WTC11 (cell line): Measurements from ENCODE around the gene COL4A6. TPM values are rescaled to one million over a fixed set of nuclear protein-coding genes. Genes with fewer than 3 reads are reported as not detected.

Experiments used
- ATAC-seq: fragments of 200-7000 bp; cut with Tn5 transposase; 2 replicates; pipeline ENCODE4 v1.10.0; 2021; ENCODE audit warnings: mild to moderate bottlenecking, moderate library complexity
- CTCF ChIA-PET: fragments of 300-600 bp; sonication (Branson Sonifier 250); formaldehyde crosslinking; loops from one replicate; lab custom pipeline; 2021; ENCODE audit warnings: antibody characterized with exemption; lab: Charles Lee
- POLR2A ChIA-PET: fragments of 350-600 bp; sonication (Branson Sonifier 250); formaldehyde crosslinking; loops from one replicate; lab custom pipeline; 2021; ENCODE audit warnings: antibody characterized with exemption; lab: Charles Lee
- DNase-seq: peaks from one replicate; pipeline ENCODE4 v3.0.0; 2021; ENCODE audit warnings: low spot score
- H3K27ac Mint-ChIP-seq: 2 replicates; pipeline ENCODE4 v1.8.0; 2021; ENCODE audit warnings: mixed read lengths
- H3K27me3 Mint-ChIP-seq: 2 replicates; pipeline ENCODE4 v1.8.0; 2021; ENCODE audit warnings: low read depth, mild to moderate bottlenecking, moderate library complexity, mixed read lengths
- H3K36me3 Mint-ChIP-seq: 2 replicates; pipeline ENCODE4 v1.8.0; 2021; ENCODE audit warnings: mixed read lengths
- H3K4me1 Mint-ChIP-seq: 2 replicates; pipeline ENCODE4 v1.8.0; 2022; ENCODE audit warnings: mixed read lengths
- H3K4me3 Mint-ChIP-seq: 2 replicates; pipeline ENCODE4 v1.8.0; 2021; ENCODE audit warnings: mild to moderate bottlenecking, moderate library complexity, mixed read lengths
- H3K9me3 Mint-ChIP-seq: 2 replicates; pipeline ENCODE4 v1.8.0; 2021; ENCODE audit warnings: mixed read lengths
- ARID4B ChIP-seq: sonication (generic); formaldehyde crosslinking; IDR thresholded peaks from 2 replicates; pipeline ENCODE4 v1.8.0; 2023; ENCODE audit warnings: missing genetic modification reagents, mild to moderate bottlenecking, borderline replicate concordance
- CDX4 ChIP-seq: fragments of 250-450 bp; sonication (Bioruptor Pico); IDR thresholded peaks from 2 replicates; pipeline ENCODE4 v1.9.0; 2021; ENCODE audit warnings: moderate library complexity, mild to moderate bottlenecking, inconsistent platforms, borderline replicate concordance
- ELF4 ChIP-seq: sonication (generic); formaldehyde crosslinking; IDR thresholded peaks from 2 replicates; pipeline ENCODE4 v1.8.1; 2022; ENCODE audit warnings: low read depth, mild to moderate bottlenecking, moderate library complexity, missing genetic modification reagents
- FOXK1 ChIP-seq: sonication (generic); formaldehyde crosslinking; IDR thresholded peaks from 2 replicates; pipeline ENCODE4 v1.8.0; 2022; ENCODE audit warnings: mild to moderate bottlenecking, moderate library complexity, missing genetic modification reagents
- JAZF1 ChIP-seq: fragments of 250-450 bp; sonication (Bioruptor Pico); IDR thresholded peaks from 2 replicates; pipeline ENCODE4 v1.9.0; 2021; ENCODE audit warnings: moderate library complexity, mild to moderate bottlenecking, inconsistent platforms
- KAT7 ChIP-seq: sonication (generic); formaldehyde crosslinking; IDR thresholded peaks from 2 replicates; pipeline ENCODE4 v1.8.1; 2023; ENCODE audit warnings: missing genetic modification reagents, mild to moderate bottlenecking, borderline replicate concordance
- NFYB ChIP-seq: sonication (generic); formaldehyde crosslinking; conservative IDR thresholded peaks from 2 replicates; pipeline ENCODE4 v1.8.0; 2022; ENCODE audit warnings: low read depth, missing genetic modification reagents
- ZBTB43 ChIP-seq: sonication (generic); formaldehyde crosslinking; IDR thresholded peaks from 2 replicates; pipeline ENCODE4 v1.8.1; 2023; ENCODE audit warnings: mild to moderate bottlenecking, missing genetic modification reagents
- ZNF317 ChIP-seq: sonication (generic); formaldehyde crosslinking; IDR thresholded peaks from 2 replicates; pipeline ENCODE4 v1.8.1; 2023; ENCODE audit warnings: low read depth, mild to moderate bottlenecking, moderate library complexity, missing genetic modification reagents, borderline replicate concordance
- ZNF416 ChIP-seq: fragments of 250-450 bp; sonication (Bioruptor Pico); IDR thresholded peaks from 2 replicates; pipeline ENCODE4 v1.9.0; 2021; ENCODE audit warnings: mild to moderate bottlenecking, inconsistent platforms
- ZNF423 ChIP-seq: fragments of 250-450 bp; sonication (Bioruptor Pico); IDR thresholded peaks from 2 replicates; pipeline ENCODE4 v2.1.2; 2022; ENCODE audit warnings: mild to moderate bottlenecking, moderate library complexity
- total RNA-seq: library from RNA; stranded (reverse); gene quantifications from 3 replicates; pipeline ENCODE4 v1.2.3, GENCODE V29; 2021
- TF ChIP-seq, protein P1 (sequence below): sonication (generic); formaldehyde crosslinking; IDR thresholded peaks from 2 replicates; pipeline ENCODE4 v1.8.1; 2022; ENCODE audit warnings: mild to moderate bottlenecking, moderate library complexity, missing genetic modification reagents
- TF ChIP-seq, protein P2 (sequence below): sonication (generic); formaldehyde crosslinking; IDR thresholded peaks from 2 replicates; pipeline ENCODE4 v1.8.1; 2023; ENCODE audit warnings: mild to moderate bottlenecking, missing genetic modification reagents, borderline replicate concordance
- TF ChIP-seq, protein P3 (sequence below): sonication (generic); formaldehyde crosslinking; IDR thresholded peaks from 2 replicates; pipeline ENCODE4 v1.8.0; 2022; ENCODE audit warnings: mild to moderate bottlenecking, missing genetic modification reagents
- TF ChIP-seq, protein P4 (sequence below): sonication (generic); formaldehyde crosslinking; IDR thresholded peaks from 2 replicates; pipeline ENCODE4 v1.8.0; 2022; ENCODE audit warnings: missing genetic modification reagents

The COL4A6 gene
- total RNA-seq, 1 experiment from 2014 or later = 15.2 TPM

GRCh38 chrX:108198420-108198819 is 239.8 kb downstream of the COL4A6 start:
- no peaks in the 10 kb centered on the region for H3K27me3 Mint-ChIP-seq
- POLR2A ChIA-PET = no interaction called here
- no peak for TF ChIP-seq ZNF423 (CRISPR knock-in tag)
- TF ChIP-seq ARID4B (CRISPR knock-in tag) = no peak
- no peak for TF ChIP-seq JAZF1 (CRISPR knock-in tag)
- TF ChIP-seq, protein P1, sequence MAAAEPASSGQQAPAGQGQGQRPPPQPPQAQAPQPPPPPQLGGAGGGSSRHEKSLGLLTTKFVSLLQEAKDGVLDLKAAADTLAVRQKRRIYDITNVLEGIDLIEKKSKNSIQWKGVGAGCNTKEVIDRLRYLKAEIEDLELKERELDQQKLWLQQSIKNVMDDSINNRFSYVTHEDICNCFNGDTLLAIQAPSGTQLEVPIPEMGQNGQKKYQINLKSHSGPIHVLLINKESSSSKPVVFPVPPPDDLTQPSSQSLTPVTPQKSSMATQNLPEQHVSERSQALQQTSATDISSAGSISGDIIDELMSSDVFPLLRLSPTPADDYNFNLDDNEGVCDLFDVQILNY (CRISPR knock-in tag) = no peak
- TF ChIP-seq ZNF317 (CRISPR knock-in tag) = no peak
- no peak for TF ChIP-seq CDX4 (CRISPR knock-in tag)
- TF ChIP-seq ZBTB43 (CRISPR knock-in tag) = no peak
- TF ChIP-seq FOXK1 (CRISPR knock-in tag) = no peak
- no peak for TF ChIP-seq NFYB
- TF ChIP-seq KAT7 (CRISPR knock-in tag) = no peak
- TF ChIP-seq ZNF416 (CRISPR knock-in tag) = no peak
- H3K4me3 Mint-ChIP-seq = no peak overlapping the region
- H3K4me1 Mint-ChIP-seq = peaks cover 1% of the 10 kb centered on the region; the same call in 1 of the 2 replicates
- no peaks in the 10 kb centered on the region for H3K36me3 Mint-ChIP-seq
- no peaks in the 10 kb centered on the region for H3K9me3 Mint-ChIP-seq
- H3K27ac Mint-ChIP-seq = no peak overlapping the region
- DNase-seq (no peak), ATAC-seq (no peak)
- CTCF ChIA-PET = no interaction called here

GRCh38 chrX:108186811-108187210 is 251.4 kb downstream of the COL4A6 start:
- ATAC-seq (no peak), DNase-seq (no peak)
- no peak overlapping the region for H3K4me3 Mint-ChIP-seq
- ChIA-PET CTCF (no interaction called here), POLR2A (no interaction called here)
- H3K4me1 Mint-ChIP-seq = peaks cover 2% of the 10 kb centered on the region; the same call in 1 of the 2 replicates
- no peaks in the 10 kb centered on the region for H3K9me3 Mint-ChIP-seq
- H3K27me3 Mint-ChIP-seq = no peaks in the 10 kb centered on the region
- no peak overlapping the region for H3K27ac Mint-ChIP-seq
- H3K36me3 Mint-ChIP-seq = peaks cover 4% of the 10 kb centered on the region; the same call in 1 of the 2 replicates
- TF ChIP-seq, protein P2, sequence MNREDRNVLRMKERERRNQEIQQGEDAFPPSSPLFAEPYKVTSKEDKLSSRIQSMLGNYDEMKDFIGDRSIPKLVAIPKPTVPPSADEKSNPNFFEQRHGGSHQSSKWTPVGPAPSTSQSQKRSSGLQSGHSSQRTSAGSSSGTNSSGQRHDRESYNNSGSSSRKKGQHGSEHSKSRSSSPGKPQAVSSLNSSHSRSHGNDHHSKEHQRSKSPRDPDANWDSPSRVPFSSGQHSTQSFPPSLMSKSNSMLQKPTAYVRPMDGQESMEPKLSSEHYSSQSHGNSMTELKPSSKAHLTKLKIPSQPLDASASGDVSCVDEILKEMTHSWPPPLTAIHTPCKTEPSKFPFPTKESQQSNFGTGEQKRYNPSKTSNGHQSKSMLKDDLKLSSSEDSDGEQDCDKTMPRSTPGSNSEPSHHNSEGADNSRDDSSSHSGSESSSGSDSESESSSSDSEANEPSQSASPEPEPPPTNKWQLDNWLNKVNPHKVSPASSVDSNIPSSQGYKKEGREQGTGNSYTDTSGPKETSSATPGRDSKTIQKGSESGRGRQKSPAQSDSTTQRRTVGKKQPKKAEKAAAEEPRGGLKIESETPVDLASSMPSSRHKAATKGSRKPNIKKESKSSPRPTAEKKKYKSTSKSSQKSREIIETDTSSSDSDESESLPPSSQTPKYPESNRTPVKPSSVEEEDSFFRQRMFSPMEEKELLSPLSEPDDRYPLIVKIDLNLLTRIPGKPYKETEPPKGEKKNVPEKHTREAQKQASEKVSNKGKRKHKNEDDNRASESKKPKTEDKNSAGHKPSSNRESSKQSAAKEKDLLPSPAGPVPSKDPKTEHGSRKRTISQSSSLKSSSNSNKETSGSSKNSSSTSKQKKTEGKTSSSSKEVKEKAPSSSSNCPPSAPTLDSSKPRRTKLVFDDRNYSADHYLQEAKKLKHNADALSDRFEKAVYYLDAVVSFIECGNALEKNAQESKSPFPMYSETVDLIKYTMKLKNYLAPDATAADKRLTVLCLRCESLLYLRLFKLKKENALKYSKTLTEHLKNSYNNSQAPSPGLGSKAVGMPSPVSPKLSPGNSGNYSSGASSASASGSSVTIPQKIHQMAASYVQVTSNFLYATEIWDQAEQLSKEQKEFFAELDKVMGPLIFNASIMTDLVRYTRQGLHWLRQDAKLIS (CRISPR knock-in tag) = no peak
- TF ChIP-seq ELF4 (CRISPR knock-in tag) (no peak), ZNF416 (CRISPR knock-in tag) (no peak), ZNF317 (CRISPR knock-in tag) (no peak)
- TF ChIP-seq, protein P3, sequence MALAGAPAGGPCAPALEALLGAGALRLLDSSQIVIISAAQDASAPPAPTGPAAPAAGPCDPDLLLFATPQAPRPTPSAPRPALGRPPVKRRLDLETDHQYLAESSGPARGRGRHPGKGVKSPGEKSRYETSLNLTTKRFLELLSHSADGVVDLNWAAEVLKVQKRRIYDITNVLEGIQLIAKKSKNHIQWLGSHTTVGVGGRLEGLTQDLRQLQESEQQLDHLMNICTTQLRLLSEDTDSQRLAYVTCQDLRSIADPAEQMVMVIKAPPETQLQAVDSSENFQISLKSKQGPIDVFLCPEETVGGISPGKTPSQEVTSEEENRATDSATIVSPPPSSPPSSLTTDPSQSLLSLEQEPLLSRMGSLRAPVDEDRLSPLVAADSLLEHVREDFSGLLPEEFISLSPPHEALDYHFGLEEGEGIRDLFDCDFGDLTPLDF (CRISPR knock-in tag) = no peak
- TF ChIP-seq, protein P4, sequence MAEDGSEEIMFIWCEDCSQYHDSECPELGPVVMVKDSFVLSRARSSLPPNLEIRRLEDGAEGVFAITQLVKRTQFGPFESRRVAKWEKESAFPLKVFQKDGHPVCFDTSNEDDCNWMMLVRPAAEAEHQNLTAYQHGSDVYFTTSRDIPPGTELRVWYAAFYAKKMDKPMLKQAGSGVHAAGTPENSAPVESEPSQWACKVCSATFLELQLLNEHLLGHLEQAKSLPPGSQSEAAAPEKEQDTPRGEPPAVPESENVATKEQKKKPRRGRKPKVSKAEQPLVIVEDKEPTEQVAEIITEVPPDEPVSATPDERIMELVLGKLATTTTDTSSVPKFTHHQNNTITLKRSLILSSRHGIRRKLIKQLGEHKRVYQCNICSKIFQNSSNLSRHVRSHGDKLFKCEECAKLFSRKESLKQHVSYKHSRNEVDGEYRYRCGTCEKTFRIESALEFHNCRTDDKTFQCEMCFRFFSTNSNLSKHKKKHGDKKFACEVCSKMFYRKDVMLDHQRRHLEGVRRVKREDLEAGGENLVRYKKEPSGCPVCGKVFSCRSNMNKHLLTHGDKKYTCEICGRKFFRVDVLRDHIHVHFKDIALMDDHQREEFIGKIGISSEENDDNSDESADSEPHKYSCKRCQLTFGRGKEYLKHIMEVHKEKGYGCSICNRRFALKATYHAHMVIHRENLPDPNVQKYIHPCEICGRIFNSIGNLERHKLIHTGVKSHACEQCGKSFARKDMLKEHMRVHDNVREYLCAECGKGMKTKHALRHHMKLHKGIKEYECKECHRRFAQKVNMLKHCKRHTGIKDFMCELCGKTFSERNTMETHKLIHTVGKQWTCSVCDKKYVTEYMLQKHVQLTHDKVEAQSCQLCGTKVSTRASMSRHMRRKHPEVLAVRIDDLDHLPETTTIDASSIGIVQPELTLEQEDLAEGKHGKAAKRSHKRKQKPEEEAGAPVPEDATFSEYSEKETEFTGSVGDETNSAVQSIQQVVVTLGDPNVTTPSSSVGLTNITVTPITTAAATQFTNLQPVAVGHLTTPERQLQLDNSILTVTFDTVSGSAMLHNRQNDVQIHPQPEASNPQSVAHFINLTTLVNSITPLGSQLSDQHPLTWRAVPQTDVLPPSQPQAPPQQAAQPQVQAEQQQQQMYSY (CRISPR knock-in tag) = no peak
